HCT116 (cell line): ENCODE measurements around the gene ASCC2.

Experiments used
- EGR1 ChIP-seq: IDR thresholded peaks from 2 replicates; pipeline ENCODE4 v1.6.1; 2012; ENCODE audit warnings: low read depth
- EZH2 ChIP-seq: fragments of 200-600 bp; sonication (generic); IDR thresholded peaks from 2 replicates; pipeline ENCODE4 v1.6.1; 2017; ENCODE audit warnings: antibody characterized with exemption, mixed run types
- RAD21 ChIP-seq: IDR thresholded peaks from 2 replicates; pipeline ENCODE4 v1.6.1; 2012; ENCODE audit warnings: low read depth, mild to moderate bottlenecking
- SIN3A ChIP-seq: IDR thresholded peaks from 2 replicates; pipeline ENCODE4 v1.6.1; 2012; ENCODE audit warnings: low read depth
- YY1 ChIP-seq: IDR thresholded peaks from 2 replicates; pipeline ENCODE4 v1.6.1; 2011; ENCODE audit warnings: low read length, low read depth, moderate library complexity, mild to moderate bottlenecking; ENCODE audit not compliant: insufficient replicate concordance; ENCODE audit errors: extremely low read depth
- TF ChIP-seq, protein P1 (sequence below), 3 experiments: fragments of 200-600 bp in 1 of 3; sonication (generic) in 1 of 3; IDR thresholded peaks in 2 of 3; conservative IDR thresholded peaks in 1 of 3; 2 replicates each; pipeline ENCODE4 v1.5.1; 2012 to 2017; ENCODE audit warnings: low read depth in 2 of 3, low read length in 2 of 3, antibody characterized with exemption in 1 of 3, borderline replicate concordance in 1 of 3, control low read depth in 1 of 3, mild to moderate bottlenecking in 1 of 3, mixed read lengths in 1 of 3, mixed run types in 1 of 3, moderate library complexity in 1 of 3; ENCODE audit not compliant: insufficient read depth in 1 of 3

DNA sequence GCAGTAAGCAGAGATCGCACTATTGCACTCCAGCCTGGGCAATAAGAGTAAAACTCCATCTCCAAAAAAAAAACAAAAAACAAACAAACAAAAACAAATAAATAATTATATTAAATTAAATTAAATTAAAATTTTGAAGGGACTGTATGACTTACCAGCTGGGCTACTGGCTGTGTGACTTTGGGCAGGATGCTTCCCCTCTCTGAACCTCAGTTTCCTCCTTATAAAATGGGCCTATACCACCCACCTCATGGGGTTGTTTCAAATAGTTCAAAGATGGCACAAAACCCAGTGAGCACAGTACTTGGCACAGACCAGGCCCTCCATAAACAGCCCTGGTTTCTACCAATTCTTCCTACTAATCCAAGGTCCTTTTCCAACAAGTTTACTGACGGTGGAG lies 34.9 kb downstream of the ASCC2 start:
- TF ChIP-seq, protein P1, sequence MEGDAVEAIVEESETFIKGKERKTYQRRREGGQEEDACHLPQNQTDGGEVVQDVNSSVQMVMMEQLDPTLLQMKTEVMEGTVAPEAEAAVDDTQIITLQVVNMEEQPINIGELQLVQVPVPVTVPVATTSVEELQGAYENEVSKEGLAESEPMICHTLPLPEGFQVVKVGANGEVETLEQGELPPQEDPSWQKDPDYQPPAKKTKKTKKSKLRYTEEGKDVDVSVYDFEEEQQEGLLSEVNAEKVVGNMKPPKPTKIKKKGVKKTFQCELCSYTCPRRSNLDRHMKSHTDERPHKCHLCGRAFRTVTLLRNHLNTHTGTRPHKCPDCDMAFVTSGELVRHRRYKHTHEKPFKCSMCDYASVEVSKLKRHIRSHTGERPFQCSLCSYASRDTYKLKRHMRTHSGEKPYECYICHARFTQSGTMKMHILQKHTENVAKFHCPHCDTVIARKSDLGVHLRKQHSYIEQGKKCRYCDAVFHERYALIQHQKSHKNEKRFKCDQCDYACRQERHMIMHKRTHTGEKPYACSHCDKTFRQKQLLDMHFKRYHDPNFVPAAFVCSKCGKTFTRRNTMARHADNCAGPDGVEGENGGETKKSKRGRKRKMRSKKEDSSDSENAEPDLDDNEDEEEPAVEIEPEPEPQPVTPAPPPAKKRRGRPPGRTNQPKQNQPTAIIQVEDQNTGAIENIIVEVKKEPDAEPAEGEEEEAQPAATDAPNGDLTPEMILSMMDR (IDR thresholded peaks at IDR 0.05 in 2 of 3, conservative IDR thresholded peaks at IDR 0.05 in 1 of 3; ENCODE audit: borderline replicate concordance in 1 of 3, insufficient read depth in 1 of 3, low read depth in 2 of 3, low read length in 2 of 3) = no peak
- TF ChIP-seq RAD21 (no peak), SIN3A (no peak), YY1 (no peak), EGR1 (no peak), EZH2 (no peak)
